Kidney epithelial cell (primary cell): ENCODE results near the gene ABLIM2. TPM values are rescaled to one million over a fixed set of nuclear protein-coding genes. Genes with fewer than 3 reads are reported as not detected.

Experiments
- DNase-seq: peaks from one replicate; pipeline ENCODE4 v3.0.0-alpha.2; 2010; ENCODE audit warnings: low read depth
- H3K27me3 ChIP-seq: 2 replicates; pipeline ENCODE4 v1.6.0; 2011; ENCODE audit warnings: low read length; ENCODE audit not compliant: control insufficient read depth, insufficient read depth
- H3K36me3 ChIP-seq: 2 replicates; pipeline ENCODE4 v1.5.1; 2011; ENCODE audit warnings: low read length; ENCODE audit not compliant: control insufficient read depth, insufficient read depth
- H3K4me3 ChIP-seq: 2 replicates; pipeline ENCODE4 v1.5.1; 2011; ENCODE audit warnings: low read depth, mild to moderate bottlenecking, control low read depth, low read length
- CTCF ChIP-seq: IDR thresholded peaks from 2 replicates; pipeline ENCODE4 v1.5.1; 2011; ENCODE audit warnings: mild to moderate bottlenecking, moderate library complexity, low read length, control low read depth, inconsistent platforms; ENCODE audit not compliant: insufficient read depth, poor library complexity, severe bottlenecking
- total RNA-seq: library from RNA; depleted of rRNA; stranded (reverse); fragments of >200 nt; gene quantifications from 2 replicates; pipeline ENCODE4 v1.2.3, GENCODE V29; 2015

ABLIM2 gene
- total RNA-seq, 1 donor from 2014 or later: 1.3 TPM

GRCh38 chr4:8052160-8052691 is 106.4 kb downstream of the ABLIM2 start:
- H3K36me3 ChIP-seq: no peaks in the 10 kb centered on the region
- no peak for DNase-seq
- no peak for TF ChIP-seq CTCF
- H3K27me3 ChIP-seq: peaks cover 9% of the 10 kb centered on the region
- H3K4me3 ChIP-seq: no peak overlapping the region

- H3K27me3 ChIP-seq: peaks cover 11% of the 10 kb centered on the region
- DNase-seq: no peak
These were observed 107.0 kb downstream of the ABLIM2 start for GRCh38 chr4:8051644-8052043.

GRCh38 chr4:8050555-8051206 is 107.9 kb downstream of the ABLIM2 start:
- no peak overlapping the region for H3K4me3 ChIP-seq
- no peaks in the 10 kb centered on the region for H3K36me3 ChIP-seq
- no peak for TF ChIP-seq CTCF
- no peak for DNase-seq
- peaks cover 11% of the 10 kb centered on the region for H3K27me3 ChIP-seq

More at GRCh38 chr4:8051644-8052043, 107.0 kb downstream of the ABLIM2 start:
- no peak overlapping the region for H3K4me3 ChIP-seq
- no peaks in the 10 kb centered on the region for H3K36me3 ChIP-seq
- no peak for TF ChIP-seq CTCF

- Histone ChIP-seq H3K4me3 (no peak overlapping the region), H3K27me3 (peaks cover 11% of the 10 kb centered on the region), H3K36me3 (no peaks in the 10 kb centered on the region)
- no peak for TF ChIP-seq CTCF
- no peak for DNase-seq
These were observed 108.4 kb downstream of the ABLIM2 start for GRCh38 chr4:8050180-8050554.

GRCh38 chr4:8048856-8049676 is 109.5 kb downstream of the ABLIM2 start:
- peaks cover 14% of the 10 kb centered on the region for H3K27me3 ChIP-seq
- no peak for TF ChIP-seq CTCF
- no peak for DNase-seq
- no peak overlapping the region for H3K4me3 ChIP-seq
- no peaks in the 10 kb centered on the region for H3K36me3 ChIP-seq
